Measurements from ENCODE around the gene PPIL6. TPM values are rescaled to one million over a fixed set of nuclear protein-coding genes. Genes with fewer than 3 reads are reported as not detected.
"Not testable (repeated sequence)": the region's sequence is repeated elsewhere in the genome, so short reads cannot be mapped to it uniquely, and the experiment has no call there.

Gene PPIL6
- total RNA-seq, 1 experiment from 2014 or later = 0.29 TPM

DNA sequence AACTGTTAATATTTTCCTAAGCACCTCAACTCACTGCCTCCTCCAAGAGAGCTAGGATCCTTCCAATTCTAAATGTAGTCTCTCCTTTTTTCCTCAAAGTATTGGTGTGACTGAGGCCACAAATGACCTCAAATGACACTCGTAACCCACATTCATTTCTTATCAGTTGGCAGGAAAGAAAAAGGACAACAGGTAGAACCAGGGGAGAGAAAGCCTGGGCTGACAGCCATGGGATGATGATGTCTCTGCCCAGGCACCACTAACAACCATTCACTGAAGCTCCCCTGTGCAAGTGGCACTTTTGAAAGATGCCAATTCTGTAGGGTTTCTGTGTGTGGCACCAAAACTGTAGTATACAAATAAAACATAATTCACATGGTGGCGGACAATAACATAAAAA lies 35.2 kb upstream of the PPIL6 start:
- no peaks in the 10 kb centered on the region for H3K9me3 ChIP-seq (replicated peaks)
- no peak for DNase-seq (ENCODE audit: low read depth in 1 of 2, low spot score in 2 of 2)
- H3K4me3 ChIP-seq = no peak overlapping the region
- no peaks in the 10 kb centered on the region for H3K27me3 ChIP-seq (replicated peaks)
- H3K4me1 ChIP-seq (replicated peaks) = peaks cover 28% of the 10 kb centered on the region
- no peak overlapping the region for H3K27ac ChIP-seq
- peaks cover 92% of the 10 kb centered on the region for H3K36me3 ChIP-seq

DNA sequence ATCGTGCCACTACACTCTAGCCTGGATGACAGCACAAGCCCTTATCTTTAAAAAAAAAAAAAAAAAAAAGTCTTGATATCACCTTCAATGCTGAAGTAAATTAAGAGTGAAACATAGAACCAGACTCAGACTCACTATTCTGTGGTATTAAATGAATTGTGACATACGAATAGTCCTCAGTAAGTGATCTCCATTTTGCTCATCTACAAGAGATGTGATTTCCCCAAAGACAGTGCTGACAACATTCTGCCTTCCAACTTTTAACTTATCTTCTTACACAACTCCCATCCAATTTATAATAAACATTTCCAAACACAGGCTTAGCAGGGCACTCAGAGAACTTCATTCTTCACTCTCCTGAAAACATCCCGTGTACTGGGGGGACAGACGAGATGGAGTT lies 34.6 kb upstream of the PPIL6 start:
- peaks cover 28% of the 10 kb centered on the region for H3K4me1 ChIP-seq (replicated peaks)
- H3K4me3 ChIP-seq = no peak overlapping the region
- peaks cover 92% of the 10 kb centered on the region for H3K36me3 ChIP-seq
- H3K27me3 ChIP-seq (replicated peaks) = no peaks in the 10 kb centered on the region
- H3K27ac ChIP-seq = no peak overlapping the region
- no peaks in the 10 kb centered on the region for H3K9me3 ChIP-seq (replicated peaks)
- DNase-seq (ENCODE audit: low read depth in 1 of 2, low spot score in 2 of 2) = no peak

DNA sequence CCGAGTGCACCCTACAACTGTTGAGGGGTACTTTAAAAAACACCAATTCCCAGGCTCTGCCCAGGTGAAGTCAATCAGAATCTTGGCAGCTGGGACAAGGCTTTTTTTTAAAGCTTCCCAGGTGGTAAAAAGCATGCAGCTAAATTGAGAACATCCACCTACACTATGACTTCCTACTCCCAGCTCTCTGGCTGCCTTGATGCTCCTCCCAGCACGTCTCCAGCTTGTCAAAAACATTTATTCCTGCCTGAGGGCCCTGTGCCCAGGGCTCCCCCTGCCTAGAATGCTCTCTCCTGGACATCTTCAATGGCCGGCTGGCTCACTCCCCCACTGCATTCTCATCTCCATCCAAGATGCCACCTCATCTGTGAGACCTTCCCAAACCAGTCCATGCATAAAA lies 32.7 kb upstream of the PPIL6 start:
- Histone ChIP-seq H3K4me1 (replicated peaks) (peaks cover 14% of the 10 kb centered on the region), H3K9me3 (replicated peaks) (no peaks in the 10 kb centered on the region), H3K4me3 (no peak overlapping the region), H3K36me3 (peaks cover 93% of the 10 kb centered on the region), H3K27me3 (replicated peaks) (no peaks in the 10 kb centered on the region), H3K27ac (no peak overlapping the region)
- DNase-seq (ENCODE audit: low read depth in 1 of 2, low spot score in 2 of 2) = no peak

DNA sequence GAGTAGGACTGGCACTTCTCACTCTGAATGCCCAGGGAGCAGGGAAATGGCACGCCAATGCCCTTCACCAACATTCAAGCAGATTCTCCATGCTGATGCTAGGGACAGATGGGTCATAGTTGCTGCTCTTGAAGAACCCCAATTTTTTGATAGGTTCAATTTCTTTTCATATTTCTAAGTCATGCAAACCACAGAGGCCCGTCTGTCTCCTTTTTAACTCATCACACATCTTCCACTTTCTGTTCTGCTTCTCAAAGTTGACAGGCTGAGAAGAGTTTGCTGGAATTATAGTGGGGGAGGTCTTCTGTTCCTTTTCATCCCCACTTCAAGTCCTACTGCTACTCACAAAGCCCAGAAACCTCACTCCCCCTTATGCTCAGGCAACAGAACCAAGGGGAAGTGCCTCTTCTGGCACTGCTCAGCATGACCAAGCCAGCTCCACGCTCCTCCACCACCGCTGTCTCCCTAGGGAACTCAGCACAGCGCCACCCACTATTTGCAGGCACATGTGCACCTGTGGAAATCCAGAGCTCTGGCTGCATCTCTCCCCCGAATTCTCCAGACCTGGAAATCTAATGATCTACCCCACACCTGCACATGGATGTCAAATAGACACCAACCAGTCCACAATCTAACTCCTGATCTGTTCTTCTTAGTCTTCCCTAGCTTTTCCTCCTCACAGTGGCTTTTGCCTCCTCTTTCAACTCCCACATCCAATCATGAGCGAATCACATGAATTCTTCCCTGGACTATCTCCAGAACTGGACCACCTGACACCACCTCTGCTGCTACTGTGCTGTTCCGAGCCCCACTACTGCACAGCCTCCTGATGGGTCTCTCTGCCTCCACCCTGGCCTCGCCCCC lies 31.9 kb upstream of the PPIL6 start:
- no peak overlapping the region for H3K4me3 ChIP-seq
- H3K27me3 ChIP-seq (replicated peaks) = no peaks in the 10 kb centered on the region
- H3K36me3 ChIP-seq = peaks cover 93% of the 10 kb centered on the region
- H3K27ac ChIP-seq = no peak overlapping the region
- no peak for DNase-seq (ENCODE audit: low read depth in 1 of 2, low spot score in 2 of 2)
- no peaks in the 10 kb centered on the region for H3K9me3 ChIP-seq (replicated peaks)
- H3K4me1 ChIP-seq (replicated peaks) = peaks cover 10% of the 10 kb centered on the region

DNA sequence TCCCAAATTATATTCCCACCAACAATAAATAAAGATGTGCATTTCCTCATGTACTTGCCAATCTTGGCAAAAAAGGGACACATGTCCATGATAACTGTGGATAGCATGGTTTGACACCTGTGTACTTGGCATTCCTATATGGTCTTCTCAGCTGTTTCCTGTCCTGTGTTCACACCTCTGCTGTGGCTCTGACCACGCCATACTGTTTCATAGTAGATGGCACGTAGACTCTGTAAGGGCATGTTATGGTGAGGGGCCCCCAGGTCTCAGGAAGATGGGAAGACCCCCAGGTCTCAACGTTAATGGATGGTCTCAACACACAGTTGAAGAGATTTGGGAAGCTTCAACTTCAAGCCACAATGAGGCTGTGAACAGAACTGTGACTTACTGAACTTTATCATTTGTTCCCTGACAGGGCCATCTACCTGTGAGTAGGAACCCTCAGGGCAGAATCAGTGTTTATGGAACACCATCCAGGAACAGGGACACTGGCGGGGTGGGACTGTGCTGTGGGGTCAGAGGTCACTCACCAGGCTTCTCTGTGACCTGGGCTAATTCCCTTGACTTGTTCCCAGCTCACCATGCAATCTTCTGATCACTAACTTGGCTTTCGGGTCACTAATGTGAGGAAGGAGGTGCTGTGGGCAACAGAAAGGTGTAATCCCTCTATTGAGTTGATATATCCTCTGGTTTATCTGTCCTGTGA lies 30.8 kb upstream of the PPIL6 start:
- DNase-seq (ENCODE audit: low read depth in 1 of 2, low spot score in 2 of 2) = no peak
- no peaks in the 10 kb centered on the region for H3K27me3 ChIP-seq (replicated peaks)
- no peak overlapping the region for H3K27ac ChIP-seq
- H3K4me1 ChIP-seq (replicated peaks) = 0 out of 2 replicates have a peak, but pooled peaks cover 5% of the 10 kb centered on the region
- no peaks in the 10 kb centered on the region for H3K9me3 ChIP-seq (replicated peaks)
- no peak overlapping the region for H3K4me3 ChIP-seq
- H3K36me3 ChIP-seq = peaks cover 93% of the 10 kb centered on the region

DNA sequence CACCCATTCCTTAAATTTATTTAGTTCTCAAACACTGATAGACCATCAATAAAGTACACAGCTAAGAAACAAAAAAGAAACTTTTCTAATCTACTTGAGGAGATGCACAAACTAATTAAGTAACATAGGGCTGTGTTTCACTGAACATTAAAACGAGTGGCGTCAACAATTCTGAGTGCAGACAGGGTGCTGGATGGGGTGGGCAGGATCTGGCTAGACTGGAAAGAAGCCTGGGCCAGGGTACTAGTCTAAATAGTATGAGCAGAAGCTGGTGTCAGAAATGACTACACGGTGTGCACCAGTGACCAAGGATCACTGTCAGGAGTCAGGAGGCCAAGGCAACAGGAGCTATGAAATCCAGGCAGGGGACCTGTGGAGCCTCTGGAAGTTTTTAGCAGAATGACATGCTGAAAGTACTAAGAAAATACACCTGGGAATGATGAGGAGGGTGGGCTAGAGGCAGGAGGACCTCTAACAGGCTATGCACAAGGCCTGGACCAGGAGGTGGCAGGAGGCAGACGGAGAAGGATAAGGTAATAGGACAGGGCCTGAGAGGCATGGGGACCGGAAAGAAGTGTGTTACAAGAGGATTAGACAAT lies 29.3 kb upstream of the PPIL6 start:
- Histone ChIP-seq H3K4me1 (replicated peaks) (0 out of 2 replicates have a peak, but pooled peaks cover 5% of the 10 kb centered on the region), H3K9me3 (replicated peaks) (no peaks in the 10 kb centered on the region), H3K4me3 (no peak overlapping the region), H3K36me3 (peaks cover 93% of the 10 kb centered on the region), H3K27me3 (replicated peaks) (no peaks in the 10 kb centered on the region), H3K27ac (no peak overlapping the region)
- DNase-seq (ENCODE audit: low read depth in 1 of 2, low spot score in 2 of 2) = no peak

DNA sequence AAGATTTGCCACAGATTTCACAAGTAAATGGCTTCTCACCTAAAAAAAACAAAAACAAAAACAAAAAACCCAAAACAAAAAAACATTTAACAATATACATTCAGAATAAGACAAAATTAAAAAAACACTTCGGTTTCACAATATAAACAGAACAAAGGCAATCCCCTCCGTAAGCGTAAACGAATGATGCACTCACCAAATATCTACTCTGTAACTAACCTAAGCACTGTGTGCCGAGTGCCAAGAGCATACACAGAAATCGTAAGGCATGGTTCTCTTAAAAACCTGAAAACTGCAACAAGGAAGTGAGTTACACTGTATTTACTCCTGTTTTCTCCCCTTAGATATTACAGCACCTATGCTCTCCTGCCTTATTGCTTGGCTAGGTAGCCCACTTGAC lies 27.3 kb upstream of the PPIL6 start:
- no peak for DNase-seq (ENCODE audit: low read depth in 1 of 2, low spot score in 2 of 2)
- H3K36me3 ChIP-seq = peaks cover 93% of the 10 kb centered on the region
- H3K4me1 ChIP-seq (replicated peaks) = 0 out of 2 replicates have a peak, but pooled peaks cover 5% of the 10 kb centered on the region
- no peaks in the 10 kb centered on the region for H3K9me3 ChIP-seq (replicated peaks)
- H3K27me3 ChIP-seq (replicated peaks) = no peaks in the 10 kb centered on the region
- no peak overlapping the region for H3K4me3 ChIP-seq
- no peak overlapping the region for H3K27ac ChIP-seq

DNA sequence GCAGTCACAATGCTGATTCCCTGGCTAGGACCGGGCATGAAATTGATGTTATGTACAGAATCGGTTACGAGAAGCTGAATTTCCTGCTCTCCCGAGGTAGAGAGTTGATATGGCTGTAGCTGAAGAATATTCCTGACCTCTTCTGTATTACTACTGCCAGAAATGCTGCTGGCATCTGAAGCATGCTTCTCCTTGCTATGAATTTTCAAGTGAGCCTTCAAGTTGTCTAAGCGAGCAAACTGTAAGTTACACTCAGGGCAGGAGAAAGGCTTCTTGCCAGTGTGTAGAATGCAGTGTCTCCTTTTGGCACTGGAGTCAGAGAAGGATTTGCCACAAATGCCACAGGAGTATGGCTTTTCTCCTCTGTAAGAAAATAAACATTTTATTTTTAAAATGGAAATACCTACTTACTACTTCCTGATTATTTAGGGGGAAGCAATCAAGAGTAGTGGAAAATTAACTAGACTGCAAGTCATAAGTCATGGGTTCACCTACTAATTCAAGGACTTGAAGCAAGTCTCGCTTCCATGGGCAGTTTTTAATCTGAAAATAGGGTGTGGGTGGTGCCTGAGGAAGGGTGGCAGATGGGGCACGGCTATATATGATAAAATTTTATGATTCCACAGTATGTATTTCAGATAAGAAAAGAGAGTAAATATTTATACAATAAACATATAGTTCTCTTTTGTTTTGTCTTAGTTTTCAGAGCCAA lies 25.9 kb upstream of the PPIL6 start:
- no peaks in the 10 kb centered on the region for H3K27me3 ChIP-seq (replicated peaks)
- H3K4me3 ChIP-seq = no peak overlapping the region
- 0 out of 2 replicates have a peak, but pooled peaks cover 5% of the 10 kb centered on the region for H3K4me1 ChIP-seq (replicated peaks)
- no peak for DNase-seq (ENCODE audit: low read depth in 1 of 2, low spot score in 2 of 2)
- no peaks in the 10 kb centered on the region for H3K9me3 ChIP-seq (replicated peaks)
- H3K36me3 ChIP-seq = peaks cover 91% of the 10 kb centered on the region
- no peak overlapping the region for H3K27ac ChIP-seq

DNA sequence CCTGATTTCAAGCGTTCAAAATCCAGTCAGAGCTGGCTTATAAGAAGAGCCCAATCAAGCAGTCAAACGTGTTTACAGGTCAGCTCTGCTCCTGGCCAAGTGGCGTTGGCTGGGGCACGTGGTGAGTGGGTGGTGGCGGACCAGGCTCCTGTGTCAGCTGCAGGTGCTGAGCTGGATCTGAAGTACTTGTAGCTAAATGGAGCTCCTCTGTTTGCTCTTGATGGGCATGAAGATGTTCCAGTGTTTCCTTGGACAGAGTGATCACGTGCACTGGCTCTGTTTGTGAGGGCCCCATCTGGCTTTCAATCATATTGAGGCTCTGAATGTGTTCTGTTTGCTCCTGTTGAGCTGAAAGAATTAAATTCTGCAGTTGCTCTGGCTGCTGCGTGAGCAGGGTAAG lies 25.3 kb upstream of the PPIL6 start:
- Histone ChIP-seq H3K36me3 (peaks cover 88% of the 10 kb centered on the region), H3K4me1 (replicated peaks) (0 out of 2 replicates have a peak, but pooled peaks cover 5% of the 10 kb centered on the region)
- no peak for DNase-seq (ENCODE audit: low read depth in 1 of 2, low spot score in 2 of 2)

DNA sequence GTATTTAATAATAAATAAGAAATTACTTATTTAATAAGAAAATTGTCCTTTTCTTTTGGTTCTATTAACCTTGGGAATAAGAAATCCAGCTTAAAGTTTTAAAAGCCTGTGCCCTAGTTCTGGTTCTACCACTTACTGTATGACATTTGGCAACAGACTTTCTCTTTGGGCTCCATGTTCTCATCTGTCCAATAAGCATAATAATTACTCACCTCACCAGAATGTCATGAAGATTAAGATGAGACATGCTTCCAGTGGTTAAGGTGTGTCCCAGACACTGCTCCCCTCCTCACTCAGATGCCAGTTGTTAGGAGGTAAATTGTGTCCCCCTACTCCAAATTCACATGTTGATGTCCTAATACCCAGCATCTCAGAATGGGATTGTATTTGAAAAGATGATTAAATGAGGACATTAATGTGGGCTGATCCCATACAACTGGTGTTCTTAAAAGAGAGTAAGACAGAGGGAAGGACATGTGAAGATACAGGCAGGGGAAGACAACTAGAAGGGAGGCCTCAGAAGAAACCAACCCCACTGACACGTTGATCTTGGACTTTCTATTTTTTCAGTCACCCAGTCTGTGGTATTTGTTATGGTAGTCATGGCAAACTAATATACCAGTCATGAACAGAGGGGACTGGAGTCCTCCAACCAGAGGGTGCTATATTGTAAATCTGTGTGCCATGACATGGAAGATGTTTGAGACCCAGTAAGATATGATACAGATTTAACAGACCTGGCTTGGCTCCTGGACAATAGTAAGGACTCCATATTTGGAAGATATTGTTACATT lies 21.5 kb upstream of the PPIL6 start:
- DNase-seq (ENCODE audit: low read depth in 1 of 2, low spot score in 2 of 2) = no peak
- H3K27ac ChIP-seq = no peak overlapping the region
- H3K4me3 ChIP-seq = no peak overlapping the region
- H3K9me3 ChIP-seq (replicated peaks) = no peaks in the 10 kb centered on the region
- H3K27me3 ChIP-seq (replicated peaks) = no peaks in the 10 kb centered on the region
- H3K36me3 ChIP-seq = peaks cover 54% of the 10 kb centered on the region
- peaks cover 2% of the 10 kb centered on the region for H3K4me1 ChIP-seq (replicated peaks)

More for the DNA sequence above, 25.3 kb upstream of the PPIL6 start:
- Histone ChIP-seq H3K27ac (no peak overlapping the region), H3K9me3 (replicated peaks) (no peaks in the 10 kb centered on the region), H3K4me3 (no peak overlapping the region), H3K27me3 (replicated peaks) (no peaks in the 10 kb centered on the region)

DNA sequence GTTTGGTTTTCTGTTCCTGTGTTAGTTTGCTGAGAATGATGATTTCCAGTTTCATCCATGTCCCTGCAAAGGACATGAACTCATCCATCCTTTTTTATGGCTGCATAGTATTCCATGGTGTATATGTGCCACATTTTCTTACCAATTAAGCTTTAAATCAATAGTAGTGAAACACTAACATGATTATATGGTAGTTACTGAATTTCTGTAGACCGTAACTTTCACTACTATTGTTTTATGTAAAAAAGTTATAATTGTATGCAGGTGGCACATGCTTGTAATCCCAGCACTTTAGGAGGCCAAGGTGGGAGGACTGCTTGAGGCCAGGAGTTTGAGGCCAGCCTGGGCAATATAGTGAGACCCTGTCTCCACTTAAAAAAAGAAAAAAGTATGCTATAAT lies 20.8 kb upstream of the PPIL6 start:
- not testable (repeated sequence) for DNase-seq (ENCODE audit: low read depth in 1 of 2, low spot score in 2 of 2); H3K4me3 ChIP-seq; H3K9me3 ChIP-seq (replicated peaks); H3K4me1 ChIP-seq (replicated peaks); H3K27me3 ChIP-seq (replicated peaks); H3K27ac ChIP-seq
- peaks cover 46% of the 10 kb centered on the region for H3K36me3 ChIP-seq

DNA sequence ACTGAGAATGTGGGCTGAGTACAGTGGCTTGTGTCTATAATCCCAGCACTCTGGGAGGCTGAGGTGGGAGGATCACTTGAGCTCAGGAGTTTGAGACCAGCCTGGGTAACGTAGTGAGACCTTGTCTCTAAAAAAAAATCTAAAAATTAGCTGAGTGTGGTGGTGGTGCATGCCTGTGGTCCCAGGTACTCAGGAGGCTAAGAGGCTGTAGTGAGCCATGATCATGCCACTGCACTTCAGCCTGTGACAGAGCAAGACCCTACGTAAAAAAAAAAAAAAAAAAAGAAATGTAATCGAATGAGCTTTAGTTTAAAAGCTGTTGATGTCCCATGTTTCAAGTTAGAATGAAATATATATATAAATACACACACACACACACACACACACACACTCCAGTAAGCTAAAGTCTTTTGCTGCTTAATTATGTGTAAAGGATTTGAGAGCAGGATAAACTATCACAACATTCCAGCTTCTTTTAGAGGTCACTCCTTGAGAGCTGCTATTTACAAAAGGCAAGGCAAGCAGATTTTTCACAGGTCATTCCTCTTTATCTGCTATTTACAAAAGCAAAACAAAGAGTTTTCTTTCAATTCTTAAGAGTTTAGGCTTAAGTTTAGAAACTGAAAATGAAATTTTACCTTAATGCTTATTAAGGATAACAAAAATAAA lies 19.9 kb upstream of the PPIL6 start:
- H3K27me3 ChIP-seq (replicated peaks) = no peaks in the 10 kb centered on the region
- no peak overlapping the region for H3K4me3 ChIP-seq
- no peak overlapping the region for H3K27ac ChIP-seq
- peaks cover 39% of the 10 kb centered on the region for H3K36me3 ChIP-seq
- no peaks in the 10 kb centered on the region for H3K9me3 ChIP-seq (replicated peaks)
- DNase-seq (ENCODE audit: low read depth in 1 of 2, low spot score in 2 of 2) = no peak
- H3K4me1 ChIP-seq (replicated peaks) = peaks cover 10% of the 10 kb centered on the region

Measured in SJSA1 (cell line).